Measurements from ENCODE around the gene HOXC9.

- TF ChIP-seq POLR2A (IDR thresholded peaks at IDR 0.05; ENCODE audit: low read length) (no peak), GATA1 (IDR thresholded peaks at IDR 0.05; ENCODE audit: low read depth, low read length) (no peak)
Measured at GRCh38 chr12:54021432-54022013, 21.6 kb downstream of the HOXC9 start.
